Limb (tissue), 2 donors: ENCODE data around the gene REEP1.

Source experiments
- DNase-seq, 2 donors: peaks; one replicate each; pipeline ENCODE4 v3.0.0-alpha.2; 2016; ENCODE audit errors: extremely low spot score in 2 of 2

REEP1 gene

DNA sequence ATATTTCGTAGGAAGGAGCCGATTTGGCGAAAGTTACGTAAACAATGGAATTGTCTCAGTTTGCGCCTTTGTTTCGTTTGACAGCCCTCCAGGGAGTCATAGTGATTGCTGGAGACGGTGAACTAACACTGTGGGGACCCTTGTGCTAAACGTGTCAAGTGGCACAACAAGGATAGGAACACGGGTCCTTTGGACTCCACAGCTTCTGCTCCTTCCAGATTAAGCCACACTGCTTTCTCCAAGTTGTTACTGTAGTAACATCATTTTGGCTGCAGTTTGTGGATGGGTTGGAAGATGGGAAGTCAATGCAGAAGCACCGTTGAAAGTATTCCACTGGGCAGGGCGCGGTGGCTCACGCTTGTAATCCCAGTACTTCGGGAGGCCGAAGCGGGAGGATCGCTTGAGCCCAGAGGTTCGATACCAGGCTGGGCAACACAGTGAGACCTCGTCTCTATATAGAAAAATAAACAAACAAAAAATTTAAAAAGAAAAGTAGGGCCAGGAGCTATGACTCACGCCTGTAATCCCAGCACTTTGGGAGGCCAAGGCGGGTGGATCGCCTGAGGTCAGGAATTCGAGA is 141.5 kb downstream of the REEP1 start:
- DNase-seq: no peak

DNA sequence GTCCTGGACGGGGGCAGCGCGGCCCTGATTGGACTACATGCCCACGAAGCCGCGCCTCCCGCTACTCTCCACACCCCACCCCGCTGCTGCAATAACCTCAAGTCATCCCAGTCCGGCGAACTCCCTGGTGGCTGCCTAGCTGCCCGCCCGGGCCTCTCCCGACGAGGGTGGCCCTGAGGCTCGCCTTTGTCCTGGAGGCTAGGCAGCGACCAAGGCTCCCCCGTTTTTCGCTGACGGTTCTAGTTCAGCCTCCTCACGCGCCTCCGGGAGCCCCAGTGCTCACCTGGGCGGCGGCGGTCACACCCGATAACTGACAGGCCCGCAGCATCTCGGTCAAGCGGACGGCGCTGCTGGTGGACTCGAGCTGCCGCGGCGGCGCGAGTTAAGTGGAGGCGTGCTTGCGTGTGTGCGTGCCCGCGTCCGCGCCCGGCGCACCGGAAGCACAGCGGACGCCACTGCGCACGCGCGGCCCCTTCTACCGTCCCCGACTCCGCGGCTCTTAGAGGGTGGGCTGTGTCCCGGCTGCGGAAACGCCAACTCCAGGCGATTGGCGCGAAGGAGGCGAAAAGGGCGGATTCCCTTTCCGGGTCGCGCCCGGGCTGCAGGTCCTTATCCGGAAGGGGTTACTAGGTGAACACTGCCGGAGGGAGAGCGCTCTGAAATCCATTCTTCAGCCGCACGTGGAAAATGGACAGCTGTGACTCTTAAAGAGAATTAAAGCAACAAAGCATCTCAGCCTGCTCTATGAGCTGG is 142.2 kb downstream of the REEP1 start, which contains the start of gene IMMT:
Gene IMMT (minus strand): TSS at position 408 of the 753 bp plus-strand sequence. CDS start 80 bp downstream, at position 328.
- DNase-seq: peak; percentile 96 to 99

DNA sequence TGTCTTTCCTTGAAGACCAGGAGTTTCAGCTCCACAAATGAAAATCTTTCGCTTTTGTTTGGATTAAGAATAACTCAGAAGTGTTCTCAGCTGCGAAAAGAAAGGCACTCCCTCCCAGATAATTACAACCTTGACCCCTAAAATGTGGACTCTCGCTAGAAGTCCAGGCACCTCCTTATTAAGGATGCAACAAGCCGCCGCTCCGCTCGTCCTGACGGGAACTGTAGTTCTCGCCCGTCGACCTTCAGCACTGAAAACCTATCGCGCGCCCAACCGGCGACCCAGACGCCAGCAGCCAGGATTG is 142.7 kb downstream of the REEP1 start:
- no peak for DNase-seq

DNA sequence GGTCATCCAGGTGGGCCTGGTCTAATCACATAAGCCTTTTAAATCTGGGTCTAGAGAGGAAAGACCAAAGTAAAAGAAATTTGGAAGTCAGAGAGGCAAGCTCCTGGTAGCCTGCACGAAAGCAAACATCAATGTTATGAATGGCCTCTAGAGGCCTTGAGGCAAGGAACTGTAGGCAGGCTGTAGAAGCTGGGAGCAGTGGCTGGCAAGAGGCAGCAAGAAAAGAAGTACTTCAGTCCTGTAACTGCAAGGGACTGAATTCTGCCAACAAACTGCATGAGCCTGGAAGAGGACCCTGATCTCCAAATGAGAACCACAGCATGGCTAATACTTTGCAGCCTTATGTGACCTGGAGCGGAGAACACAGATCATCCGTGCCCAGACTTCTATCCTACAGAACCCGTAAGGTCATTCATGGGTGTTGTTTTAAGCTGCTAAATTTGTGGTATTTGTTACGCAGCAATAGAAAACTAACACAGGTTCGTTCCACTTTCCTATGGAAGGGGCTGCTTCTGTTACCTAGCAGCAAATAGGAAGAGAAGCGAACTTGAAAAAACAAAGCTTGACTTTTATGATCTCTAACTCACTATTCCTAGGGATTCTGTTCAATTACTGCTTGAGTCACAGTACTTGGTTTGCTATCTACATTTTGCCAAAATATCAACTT is 143.4 kb downstream of the REEP1 start:
- no peak for DNase-seq

DNA sequence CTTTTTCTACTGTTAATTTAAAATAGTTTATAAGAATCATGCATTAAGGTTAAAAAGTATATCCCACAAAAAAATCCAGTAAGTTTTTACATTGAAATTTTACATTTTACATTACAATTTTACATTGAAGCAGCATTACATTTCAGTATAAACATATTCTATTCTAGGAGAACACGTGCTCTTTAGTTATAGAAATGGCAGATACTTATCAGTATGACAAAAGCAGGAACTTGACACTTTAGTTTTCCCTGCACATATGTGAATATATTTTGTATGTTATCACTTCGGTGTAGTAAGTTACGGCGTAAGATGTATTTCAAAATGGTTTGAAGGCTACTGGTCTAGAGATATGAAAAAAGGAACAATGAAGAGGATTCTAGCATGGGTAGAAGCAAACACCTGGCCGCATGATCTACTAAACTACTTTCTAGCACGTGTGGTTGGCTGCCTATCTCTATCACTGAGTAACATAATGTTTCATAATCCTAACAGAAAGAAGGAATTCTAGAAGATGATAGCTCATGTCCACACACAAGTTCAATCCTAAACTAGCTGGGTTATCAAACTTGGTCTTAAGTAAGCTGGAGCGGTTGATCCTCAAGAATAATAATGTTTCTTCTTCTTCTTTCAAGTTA is 147.5 kb downstream of the REEP1 start:
- DNase-seq: no peak

DNA sequence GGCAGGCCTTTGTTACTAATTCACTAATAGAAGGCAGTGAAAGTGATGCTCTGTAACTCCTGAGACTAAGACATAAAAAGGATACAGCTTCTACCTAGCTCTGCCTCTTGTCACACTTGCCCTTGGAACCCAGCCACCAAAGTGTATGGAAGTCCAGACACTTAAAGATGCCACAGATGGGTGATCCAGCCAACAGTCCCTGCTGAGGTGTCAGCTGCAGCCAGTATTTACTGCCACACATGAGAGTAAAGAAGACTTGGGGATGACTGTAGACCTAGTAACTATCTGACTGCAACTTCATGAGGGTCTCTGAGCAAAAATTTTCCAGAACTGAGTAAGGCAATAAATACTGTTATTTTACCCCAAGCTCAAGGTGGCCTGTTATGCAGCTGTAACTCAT is 151.0 kb downstream of the REEP1 start:
- DNase-seq: no peak

DNA sequence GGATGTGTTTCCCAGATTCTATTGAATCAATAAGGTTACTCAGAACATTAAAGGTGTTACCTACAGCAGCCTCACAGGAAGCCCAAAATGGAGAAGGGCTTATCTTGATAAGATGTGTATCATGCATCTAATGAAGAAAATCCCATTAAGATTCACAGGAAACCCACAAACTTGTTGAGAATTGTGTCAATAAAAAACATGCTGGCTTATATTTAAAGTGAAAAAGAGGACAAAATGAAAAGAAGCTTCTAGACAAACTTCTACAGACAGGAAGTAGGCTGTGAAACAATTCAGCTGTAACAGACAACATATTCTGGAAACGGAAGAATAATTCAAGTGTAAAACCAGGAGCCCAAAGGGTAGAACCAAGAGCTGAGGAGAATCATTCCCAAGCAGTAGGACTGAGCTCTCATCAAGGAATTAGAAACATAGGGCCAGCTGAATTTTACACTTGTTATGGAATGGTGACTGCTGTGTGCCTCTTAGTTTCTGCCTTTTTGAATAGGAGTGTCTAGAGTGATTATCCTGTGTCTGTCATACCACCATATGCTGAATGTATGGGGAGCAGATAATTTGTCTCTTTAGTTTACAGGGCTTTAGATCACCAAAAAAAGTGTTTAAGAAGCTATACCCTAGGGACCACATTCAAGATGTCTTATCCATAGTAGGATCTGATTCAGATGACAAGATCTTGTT is 151.8 kb downstream of the REEP1 start:
- no peak for DNase-seq

DNA sequence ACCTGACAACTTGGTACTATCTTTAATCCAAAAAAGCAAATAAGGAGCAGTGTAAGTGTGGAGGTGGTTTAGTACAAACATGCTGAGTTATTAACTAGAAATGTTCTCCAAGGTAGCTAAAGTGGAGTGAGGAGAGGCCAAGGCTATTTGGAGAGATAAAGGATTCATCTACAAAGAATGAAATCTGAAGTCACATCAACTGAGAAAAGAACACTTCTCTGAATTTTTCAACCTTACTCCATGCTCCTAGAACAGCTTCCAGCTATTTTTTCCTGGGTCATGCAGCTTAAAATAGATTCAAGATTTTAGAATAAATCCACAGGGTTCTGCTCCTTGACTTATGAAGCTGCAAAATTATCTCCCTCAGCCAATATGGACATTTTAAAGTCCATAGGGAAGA is 160.8 kb downstream of the REEP1 start:
- no peak for DNase-seq

DNA sequence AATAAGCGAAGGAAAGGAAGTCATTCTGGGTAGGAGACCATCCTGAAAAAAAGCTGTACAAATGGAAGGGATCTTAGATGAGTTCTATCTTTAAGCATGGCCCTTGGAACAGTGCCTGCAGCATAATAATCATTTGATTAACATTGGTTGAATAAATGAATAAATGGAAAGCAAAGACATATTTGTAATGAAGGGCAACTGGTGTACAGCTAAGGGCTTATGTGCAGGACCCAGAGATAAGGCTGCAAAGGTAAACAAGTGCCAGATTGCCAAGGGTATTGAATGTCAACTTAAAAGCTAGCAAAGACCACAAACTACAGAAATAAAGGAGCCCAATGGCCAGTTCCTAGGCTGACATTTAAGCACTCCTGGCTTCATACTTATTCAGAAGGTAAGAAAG is 161.6 kb downstream of the REEP1 start:
- DNase-seq: no peak

DNA sequence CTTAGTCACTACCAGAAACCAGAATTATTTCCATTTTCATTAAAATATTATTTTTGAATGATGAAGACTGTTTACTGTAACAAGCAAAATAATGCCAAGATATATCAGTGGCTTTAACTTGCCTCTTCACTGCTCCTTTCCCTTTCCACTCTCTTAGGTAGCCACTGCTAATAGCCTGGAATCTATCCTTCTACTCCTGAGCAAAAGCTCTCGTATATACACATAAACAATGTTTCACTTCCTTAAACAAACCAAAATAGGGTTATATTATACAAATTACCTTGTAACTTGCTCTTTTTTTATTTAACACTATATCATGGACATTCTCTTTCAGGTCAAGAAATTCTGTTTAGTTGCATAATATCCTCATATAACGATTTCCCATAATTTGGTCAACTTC is 163.0 kb downstream of the REEP1 start:
- DNase-seq: no peak

DNA sequence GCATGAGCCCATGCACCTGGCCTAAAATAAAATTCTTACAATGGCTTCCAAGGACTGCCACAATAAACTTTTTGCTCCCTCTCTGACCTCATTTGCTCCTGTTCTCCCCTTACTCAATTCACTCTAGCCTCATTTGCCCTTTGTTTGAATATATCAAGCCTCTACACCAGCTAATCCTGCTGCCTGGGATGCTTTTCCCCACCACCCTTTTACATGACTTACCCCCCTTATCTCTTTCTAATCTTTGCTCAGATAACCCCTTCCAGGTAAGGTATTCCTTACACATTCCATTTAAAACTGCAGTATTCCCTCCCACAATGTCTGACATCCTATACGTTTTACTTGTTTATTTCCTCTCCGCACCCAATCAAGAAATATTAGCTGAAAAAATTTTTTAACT is 164.8 kb downstream of the REEP1 start:
- DNase-seq: no peak

DNA sequence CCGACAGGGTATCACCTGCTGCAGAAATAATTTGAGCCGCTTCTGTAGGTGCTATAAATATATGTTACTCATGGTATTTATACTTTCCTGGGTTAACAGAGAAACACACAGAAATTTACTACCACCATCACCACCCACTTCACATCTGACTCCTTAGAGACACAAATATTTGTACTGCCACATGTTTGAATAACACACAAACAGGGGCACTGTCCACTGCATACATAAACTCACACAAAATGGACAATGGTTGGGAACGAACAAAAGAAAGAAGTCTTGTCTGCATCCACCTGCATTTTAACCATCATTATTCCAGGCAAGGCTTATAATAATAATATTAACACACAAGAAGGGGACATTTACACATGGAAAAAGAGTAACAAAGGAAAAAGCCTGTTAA is 166.1 kb downstream of the REEP1 start:
- DNase-seq: no peak

DNA sequence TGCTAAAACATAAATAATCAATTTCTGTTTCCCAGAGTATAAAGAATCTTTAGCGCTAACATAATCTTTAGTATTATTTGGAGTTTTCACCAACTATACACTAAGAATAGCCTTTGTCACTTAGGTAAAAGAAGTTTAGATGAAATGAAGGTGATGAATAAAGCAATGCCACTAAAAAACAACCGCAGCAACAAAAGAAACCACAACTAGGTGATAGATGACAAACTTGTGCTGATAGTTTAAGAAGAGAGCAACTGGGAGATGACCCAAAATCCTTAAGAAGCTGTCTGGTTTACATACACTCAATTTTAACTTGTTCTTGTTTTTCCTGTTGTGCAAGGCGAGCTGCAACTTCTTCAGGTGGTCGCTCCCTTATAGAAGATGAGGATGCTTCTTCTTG is 167.0 kb downstream of the REEP1 start:
- DNase-seq: no peak
